ENCODE measurements around the gene GRIK3.

GRIK3 gene

GRCh38 chr1:37032660-37033354, 1.5 kb downstream of the GRIK3 start:
- TF ChIP-seq, protein P1, sequence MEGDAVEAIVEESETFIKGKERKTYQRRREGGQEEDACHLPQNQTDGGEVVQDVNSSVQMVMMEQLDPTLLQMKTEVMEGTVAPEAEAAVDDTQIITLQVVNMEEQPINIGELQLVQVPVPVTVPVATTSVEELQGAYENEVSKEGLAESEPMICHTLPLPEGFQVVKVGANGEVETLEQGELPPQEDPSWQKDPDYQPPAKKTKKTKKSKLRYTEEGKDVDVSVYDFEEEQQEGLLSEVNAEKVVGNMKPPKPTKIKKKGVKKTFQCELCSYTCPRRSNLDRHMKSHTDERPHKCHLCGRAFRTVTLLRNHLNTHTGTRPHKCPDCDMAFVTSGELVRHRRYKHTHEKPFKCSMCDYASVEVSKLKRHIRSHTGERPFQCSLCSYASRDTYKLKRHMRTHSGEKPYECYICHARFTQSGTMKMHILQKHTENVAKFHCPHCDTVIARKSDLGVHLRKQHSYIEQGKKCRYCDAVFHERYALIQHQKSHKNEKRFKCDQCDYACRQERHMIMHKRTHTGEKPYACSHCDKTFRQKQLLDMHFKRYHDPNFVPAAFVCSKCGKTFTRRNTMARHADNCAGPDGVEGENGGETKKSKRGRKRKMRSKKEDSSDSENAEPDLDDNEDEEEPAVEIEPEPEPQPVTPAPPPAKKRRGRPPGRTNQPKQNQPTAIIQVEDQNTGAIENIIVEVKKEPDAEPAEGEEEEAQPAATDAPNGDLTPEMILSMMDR (IDR thresholded peaks at IDR 0.05; ENCODE audit: low read depth, low read length, poor library complexity, severe bottlenecking) = no peak
- TF ChIP-seq EZH2phosphoT487 (IDR thresholded peaks at IDR 0.05; ENCODE audit: borderline replicate concordance, low read length) = no peak
- Histone ChIP-seq H3K4me1 (ENCODE audit: control insufficient read depth, low read length) (peaks cover 8% of the 10 kb centered on the region), H4K20me1 (ENCODE audit: control insufficient read depth, insufficient read depth, low read depth, low read length) (no peaks in the 10 kb centered on the region), H3K27me3 (ENCODE audit: control insufficient read depth, low read length) (peaks cover 12% of the 10 kb centered on the region), H3K4me2 (ENCODE audit: low read length) (no peak overlapping the region), H3K27ac (ENCODE audit: low read depth, low read length) (no peak overlapping the region), H3K79me2 (ENCODE audit: control insufficient read depth, low read length) (no peaks in the 10 kb centered on the region), H3K36me3 (ENCODE audit: control insufficient read depth, low read length) (no peaks in the 10 kb centered on the region), H3K9me3 (ENCODE audit: control insufficient read depth, insufficient read depth, low read length) (no peaks in the 10 kb centered on the region), H3K4me3 (ENCODE audit: low read length) (no peak overlapping the region), H3F3A (ENCODE audit: control insufficient read depth, insufficient read depth) (no peaks in the 10 kb centered on the region), H3K9me2 (replicated peaks; ENCODE audit: control insufficient read depth, low read length) (no peaks in the 10 kb centered on the region)

DNA sequence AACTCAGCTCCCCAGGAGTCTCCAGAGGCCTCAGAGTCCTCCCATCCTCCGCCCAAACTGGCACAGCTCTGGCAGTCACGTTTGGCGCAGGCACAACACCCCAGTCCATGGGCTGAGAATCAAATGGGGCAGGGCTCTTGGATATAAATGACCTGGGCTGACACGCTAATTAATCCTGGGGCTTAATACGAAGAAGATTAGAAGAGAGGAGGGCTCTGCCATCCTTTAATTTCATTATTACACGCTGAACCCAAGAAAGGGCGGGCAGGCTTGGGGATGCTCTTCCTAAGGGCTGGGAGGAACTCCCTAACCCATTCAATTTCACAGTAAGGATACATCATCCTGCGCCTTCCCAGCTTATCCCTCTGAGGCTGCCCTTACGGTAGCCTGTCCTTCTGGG, 2.4 kb downstream of the GRIK3 start:
- H3K4me1 ChIP-seq (ENCODE audit: control insufficient read depth, low read length) = peaks cover 8% of the 10 kb centered on the region
- no peaks in the 10 kb centered on the region for H3K9me2 ChIP-seq (replicated peaks; ENCODE audit: control insufficient read depth, low read length)
- H3K79me2 ChIP-seq (ENCODE audit: control insufficient read depth, low read length) = no peaks in the 10 kb centered on the region
- H3F3A ChIP-seq (ENCODE audit: control insufficient read depth, insufficient read depth) = no peaks in the 10 kb centered on the region
- no peak overlapping the region for H3K27ac ChIP-seq (ENCODE audit: low read depth, low read length)
- peaks cover 9% of the 10 kb centered on the region for H3K27me3 ChIP-seq (ENCODE audit: control insufficient read depth, low read length)
- no peaks in the 10 kb centered on the region for H3K9me3 ChIP-seq (ENCODE audit: control insufficient read depth, insufficient read depth, low read length)
- TF ChIP-seq EZH2phosphoT487 (IDR thresholded peaks at IDR 0.05; ENCODE audit: borderline replicate concordance, low read length) = no peak
- TF ChIP-seq, protein P1 (IDR thresholded peaks at IDR 0.05; ENCODE audit: low read depth, low read length, poor library complexity, severe bottlenecking) = no peak
- H4K20me1 ChIP-seq (ENCODE audit: control insufficient read depth, insufficient read depth, low read depth, low read length) = no peaks in the 10 kb centered on the region
- H3K4me2 ChIP-seq (ENCODE audit: low read length) = no peak overlapping the region
- H3K4me3 ChIP-seq (ENCODE audit: low read length) = no peak overlapping the region
- no peaks in the 10 kb centered on the region for H3K36me3 ChIP-seq (ENCODE audit: control insufficient read depth, low read length)

DNA sequence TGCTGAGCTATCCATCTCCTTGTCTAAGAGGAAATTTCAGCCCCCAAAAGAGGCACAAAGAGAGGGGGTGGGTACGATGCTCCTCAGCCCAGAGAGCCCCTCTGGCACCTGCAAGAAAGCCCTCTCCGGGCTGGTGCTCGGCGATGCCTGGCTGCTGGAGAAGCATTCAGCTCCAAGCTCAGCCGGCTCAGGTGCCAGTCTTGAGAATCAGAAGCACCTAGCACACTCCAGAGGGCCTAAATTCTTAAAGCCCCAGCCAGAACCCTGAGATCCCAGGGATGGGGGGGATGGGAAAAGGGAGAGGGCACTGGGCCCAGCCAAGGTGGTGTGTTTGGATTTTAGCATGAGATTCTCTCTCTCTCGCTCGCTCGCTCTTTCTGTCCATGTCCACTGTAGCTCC, 2.9 kb downstream of the GRIK3 start:
- H3K4me2 ChIP-seq (ENCODE audit: low read length) = no peak overlapping the region

More for the DNA sequence above, 2.9 kb downstream of the GRIK3 start:
- Histone ChIP-seq H3K9me2 (replicated peaks; ENCODE audit: control insufficient read depth, low read length) (no peaks in the 10 kb centered on the region), H3K4me3 (ENCODE audit: low read length) (no peak overlapping the region), H3F3A (ENCODE audit: control insufficient read depth, insufficient read depth) (no peaks in the 10 kb centered on the region), H3K36me3 (ENCODE audit: control insufficient read depth, low read length) (no peaks in the 10 kb centered on the region), H3K27ac (ENCODE audit: low read depth, low read length) (no peak overlapping the region), H3K79me2 (ENCODE audit: control insufficient read depth, low read length) (no peaks in the 10 kb centered on the region), H4K20me1 (ENCODE audit: control insufficient read depth, insufficient read depth, low read depth, low read length) (no peaks in the 10 kb centered on the region), H3K9me3 (ENCODE audit: control insufficient read depth, insufficient read depth, low read length) (no peaks in the 10 kb centered on the region), H3K4me1 (ENCODE audit: control insufficient read depth, low read length) (peaks cover 8% of the 10 kb centered on the region), H3K27me3 (ENCODE audit: control insufficient read depth, low read length) (peaks cover 9% of the 10 kb centered on the region)
- TF ChIP-seq, protein P1 (IDR thresholded peaks at IDR 0.05; ENCODE audit: low read depth, low read length, poor library complexity, severe bottlenecking) = no peak
- no peak for TF ChIP-seq EZH2phosphoT487 (IDR thresholded peaks at IDR 0.05; ENCODE audit: borderline replicate concordance, low read length)

Data from DOHH2 (cell line).